Left ventricle myocardium inferior (tissue), 1 donor: Measurements from ENCODE around the gene CHRM1. TPM values are rescaled to one million over a fixed set of nuclear protein-coding genes. Genes with fewer than 3 reads are reported as not detected.
"Not testable (repeated sequence)": the region's sequence is repeated elsewhere in the genome, so short reads cannot be mapped to it uniquely, and the experiment has no call there.

Source experiments
- DNase-seq: peaks from one replicate; pipeline ENCODE4 v3.0.0-alpha.2; 2020
- H3K27ac ChIP-seq: fragments of 200-600 bp; replicated peaks from 2 replicates; pipeline ENCODE4 v1.8.0; 2021
- H3K27me3 ChIP-seq: fragments of 200-600 bp; 2 replicates; pipeline ENCODE4 v1.8.0; 2021; ENCODE audit warnings: low read depth
- H3K36me3 ChIP-seq: fragments of 200-600 bp; 2 replicates; pipeline ENCODE4 v1.8.0; 2021
- H3K4me1 ChIP-seq: fragments of 200-600 bp; 2 replicates; pipeline ENCODE4 v1.8.0; 2021
- H3K4me3 ChIP-seq: fragments of 200-600 bp; 2 replicates; pipeline ENCODE4 v1.8.0; 2021; ENCODE audit warnings: mild to moderate bottlenecking, moderate library complexity
- H3K9me3 ChIP-seq: fragments of 200-600 bp; replicated peaks from 2 replicates; pipeline ENCODE4 v1.8.0; 2021
- intact Hi-C: fragments of 100-400 bp; cut with micrococcal nuclease; formaldehyde crosslinking; loops from one replicate; pipeline ENCODE4 v1.11.0; 2022
- total RNA-seq: library from RNA; stranded (reverse); fragmentation: NEBNext Ultra II Directional; extraction: Animal tissue kit (Norgen Biotek cat#: 25700); gene quantifications from one replicate; pipeline ENCODE4 v1.2.1, GENCODE V29; 2021
- TF ChIP-seq, protein P1 (sequence below): fragments of 200-600 bp; IDR thresholded peaks from 2 replicates; pipeline ENCODE4 v1.8.0; 2021; ENCODE audit warnings: antibody characterized with exemption, mild to moderate bottlenecking, borderline replicate concordance
- donor health status: DM: no; HTN: yes; CAD: no; lungs with severe emphysema.

Gene CHRM1
- total RNA-seq, 1 donor from 2014 or later = not detected

DNA sequence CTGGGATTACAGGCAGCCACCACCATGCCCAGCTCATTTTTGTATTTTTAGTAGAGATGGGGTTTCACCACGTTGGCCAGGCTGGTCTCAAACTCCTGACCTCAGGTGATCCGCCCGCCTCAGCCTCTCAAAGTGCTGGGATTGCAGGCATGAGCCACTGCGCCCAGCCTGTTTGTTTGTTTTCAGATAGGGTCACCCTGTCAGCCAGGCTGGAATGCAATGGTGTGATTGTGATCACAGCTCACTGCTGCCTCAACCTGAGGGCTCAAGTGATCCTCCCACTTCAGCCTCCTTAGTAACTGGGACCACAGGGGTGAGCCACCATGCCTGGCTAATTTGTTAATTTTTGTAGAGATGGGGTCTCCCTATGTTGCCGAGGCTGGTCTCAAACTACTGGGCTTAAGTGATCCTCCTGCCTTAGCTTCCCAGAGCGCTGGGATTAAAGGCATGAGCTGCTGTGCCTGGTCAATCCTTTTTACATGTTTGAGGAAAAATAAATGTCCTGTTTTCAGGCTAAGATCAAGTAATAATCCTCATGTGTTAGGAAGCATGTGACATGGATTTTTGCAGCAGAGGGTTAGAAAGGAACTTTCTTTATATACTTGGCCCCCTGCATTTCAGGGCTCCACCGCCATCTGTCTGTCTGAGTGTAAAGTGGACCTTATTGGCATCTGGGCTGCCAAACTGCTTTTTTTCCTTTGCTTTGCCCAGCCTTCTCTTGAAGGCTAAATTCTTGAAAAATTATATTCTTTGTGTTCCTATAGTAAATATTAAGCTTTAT, 45.3 kb downstream of the CHRM1 start:
- Histone ChIP-seq H3K36me3 (no peaks in the 10 kb centered on the region), H3K27me3 (no peaks in the 10 kb centered on the region), H3K4me1 (peaks cover 18% of the 10 kb centered on the region), H3K9me3 (no peaks in the 10 kb centered on the region), H3K4me3 (no peak overlapping the region), H3K27ac (no peak overlapping the region)
- intact Hi-C loops = no loop called here
- TF ChIP-seq, protein P1, sequence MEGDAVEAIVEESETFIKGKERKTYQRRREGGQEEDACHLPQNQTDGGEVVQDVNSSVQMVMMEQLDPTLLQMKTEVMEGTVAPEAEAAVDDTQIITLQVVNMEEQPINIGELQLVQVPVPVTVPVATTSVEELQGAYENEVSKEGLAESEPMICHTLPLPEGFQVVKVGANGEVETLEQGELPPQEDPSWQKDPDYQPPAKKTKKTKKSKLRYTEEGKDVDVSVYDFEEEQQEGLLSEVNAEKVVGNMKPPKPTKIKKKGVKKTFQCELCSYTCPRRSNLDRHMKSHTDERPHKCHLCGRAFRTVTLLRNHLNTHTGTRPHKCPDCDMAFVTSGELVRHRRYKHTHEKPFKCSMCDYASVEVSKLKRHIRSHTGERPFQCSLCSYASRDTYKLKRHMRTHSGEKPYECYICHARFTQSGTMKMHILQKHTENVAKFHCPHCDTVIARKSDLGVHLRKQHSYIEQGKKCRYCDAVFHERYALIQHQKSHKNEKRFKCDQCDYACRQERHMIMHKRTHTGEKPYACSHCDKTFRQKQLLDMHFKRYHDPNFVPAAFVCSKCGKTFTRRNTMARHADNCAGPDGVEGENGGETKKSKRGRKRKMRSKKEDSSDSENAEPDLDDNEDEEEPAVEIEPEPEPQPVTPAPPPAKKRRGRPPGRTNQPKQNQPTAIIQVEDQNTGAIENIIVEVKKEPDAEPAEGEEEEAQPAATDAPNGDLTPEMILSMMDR = no peak
- DNase-seq = no peak

DNA sequence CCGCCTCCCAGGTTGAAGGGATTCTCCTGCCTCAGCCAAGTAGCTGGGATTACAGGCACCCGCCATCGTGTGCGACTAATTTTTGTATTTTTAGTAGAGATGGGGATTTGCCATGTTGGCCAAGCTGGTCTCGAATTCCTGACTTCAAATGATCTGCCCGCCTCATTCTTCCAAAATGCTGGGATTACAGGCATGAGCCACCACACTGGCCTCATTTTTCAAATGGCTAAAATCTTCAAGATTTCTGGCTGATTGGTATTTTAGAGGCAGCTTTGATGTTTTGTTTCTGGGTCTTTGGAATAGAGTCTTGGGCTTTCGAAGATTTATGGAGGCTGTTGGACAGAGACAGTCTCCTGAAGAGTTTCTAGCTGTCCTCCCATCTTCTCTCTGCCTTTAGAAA, 46.3 kb downstream of the CHRM1 start:
- no peaks in the 10 kb centered on the region for H3K36me3 ChIP-seq
- DNase-seq = no peak
- H3K4me1 ChIP-seq = peaks cover 9% of the 10 kb centered on the region
- intact Hi-C loops = no loop called here
- TF ChIP-seq, protein P1 = no peak
- no peak overlapping the region for H3K4me3 ChIP-seq
- no peak overlapping the region for H3K27ac ChIP-seq
- H3K9me3 ChIP-seq = no peaks in the 10 kb centered on the region
- H3K27me3 ChIP-seq = no peaks in the 10 kb centered on the region

DNA sequence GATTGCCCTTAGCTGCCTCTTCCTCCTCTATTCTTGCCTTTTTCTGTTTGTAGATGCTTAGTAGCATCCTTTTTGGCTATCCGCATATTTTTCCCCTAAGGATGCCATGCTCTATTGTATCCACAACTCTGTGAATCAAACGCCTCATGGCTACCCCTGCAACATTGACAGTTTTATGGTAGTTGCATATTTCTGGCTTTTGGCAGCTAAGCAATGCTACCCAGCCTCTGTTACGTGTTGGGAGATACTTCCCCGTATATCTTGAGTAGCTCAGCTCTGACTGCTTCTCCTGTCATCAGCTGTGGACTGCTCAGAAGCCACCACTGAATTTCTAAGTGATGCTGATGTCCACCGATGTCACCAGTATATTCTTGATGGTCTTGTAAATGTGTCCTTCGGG, 55.5 kb downstream of the CHRM1 start:
- H3K9me3 ChIP-seq = no peaks in the 10 kb centered on the region
- H3K4me1 ChIP-seq = no peaks in the 10 kb centered on the region
- no peak overlapping the region for H3K27ac ChIP-seq
- intact Hi-C loops = no loop called here
- H3K4me3 ChIP-seq = no peak overlapping the region
- TF ChIP-seq, protein P1 = no peak
- DNase-seq = no peak
- no peaks in the 10 kb centered on the region for H3K36me3 ChIP-seq
- no peaks in the 10 kb centered on the region for H3K27me3 ChIP-seq

DNA sequence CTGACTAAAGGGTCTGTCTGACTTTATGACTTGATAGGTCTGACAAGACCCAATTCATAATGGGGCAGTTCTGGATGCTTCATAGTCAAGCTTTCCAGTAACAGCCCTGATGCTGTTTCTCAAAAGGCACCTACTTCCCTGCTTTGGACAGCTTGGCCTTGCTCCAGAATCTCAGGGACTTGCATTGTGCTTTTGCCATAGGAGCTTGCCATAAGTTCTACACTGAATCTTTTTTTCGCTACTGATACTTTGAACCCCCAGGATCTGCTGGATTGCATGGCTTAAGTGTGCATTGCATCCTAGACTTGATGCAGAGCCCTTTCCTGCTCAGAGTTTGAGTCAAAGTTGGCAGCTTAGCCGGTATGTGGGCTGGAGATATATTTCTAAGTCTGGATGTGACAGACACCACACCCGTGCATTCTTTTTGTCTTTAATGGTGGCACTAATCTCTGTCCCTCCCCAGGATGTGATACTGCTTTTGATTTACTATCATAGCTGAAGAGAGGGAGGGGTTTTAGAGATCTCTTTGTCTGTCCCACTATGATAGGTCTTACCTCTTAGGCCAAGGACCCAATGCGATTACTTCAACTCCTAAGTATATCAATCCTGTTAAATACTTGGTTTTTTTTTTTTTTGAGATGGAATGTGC, 57.4 kb downstream of the CHRM1 start:
- H3K27ac ChIP-seq = no peak overlapping the region
- no peak overlapping the region for H3K4me3 ChIP-seq
- intact Hi-C loops = loop anchor here (5.0 kb wide), 1 partner anchor 77 kb away; the partner anchor contains the start of gene TMEM179B
- no peaks in the 10 kb centered on the region for H3K27me3 ChIP-seq
- no peaks in the 10 kb centered on the region for H3K4me1 ChIP-seq
- no peaks in the 10 kb centered on the region for H3K9me3 ChIP-seq
- no peaks in the 10 kb centered on the region for H3K36me3 ChIP-seq
- TF ChIP-seq, protein P1 = no peak
- no peak for DNase-seq

DNA sequence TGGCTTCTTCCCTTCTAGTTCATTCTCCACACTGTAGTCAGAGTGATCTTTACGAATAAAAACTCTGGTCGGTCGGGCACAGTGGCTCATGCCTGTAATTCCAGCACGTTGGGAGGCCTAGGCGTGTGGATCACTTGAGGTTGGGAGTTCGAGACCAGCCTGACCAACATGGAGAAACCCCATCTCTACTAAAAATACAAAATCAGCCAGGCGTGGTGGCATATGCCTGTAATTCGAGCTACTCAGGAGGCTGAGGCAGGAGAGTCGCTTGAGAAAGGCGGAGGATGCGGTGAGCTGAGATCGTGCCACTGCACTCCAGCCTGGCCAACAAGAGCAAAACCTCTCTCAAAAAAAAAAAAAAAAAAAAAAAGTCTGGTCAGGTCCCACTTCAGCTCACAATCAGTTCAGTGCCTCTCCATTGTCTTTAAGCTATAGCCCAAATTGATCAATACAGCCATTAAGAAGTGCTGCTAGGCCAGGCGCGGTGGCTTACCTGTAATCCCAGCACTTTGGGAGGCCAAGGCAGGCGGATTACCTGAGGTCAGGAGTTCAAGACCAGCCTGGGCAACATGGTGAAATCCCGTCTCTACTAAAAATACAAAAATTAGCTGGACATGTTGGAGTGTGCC, 59.5 kb downstream of the CHRM1 start:
- intact Hi-C loops = loop anchor here (5.0 kb wide), 1 partner anchor 74 kb away; the partner anchor contains the start of gene TMEM179B
- H3K4me1 ChIP-seq, H3K9me3 ChIP-seq, DNase-seq, H3K36me3 ChIP-seq, H3K27ac ChIP-seq, H3K4me3 ChIP-seq, H3K27me3 ChIP-seq: not testable (repeated sequence)
